H1 (cell line): Measurements from ENCODE around the gene CEACAM8.

Experiments
- GABPA ChIP-seq: IDR thresholded peaks from 2 replicates; pipeline ENCODE4 v1.6.1; 2011; ENCODE audit warnings: mild to moderate bottlenecking, low read length, moderate library complexity, borderline replicate concordance; ENCODE audit not compliant: insufficient read depth
- JUN ChIP-seq: IDR thresholded peaks from 2 replicates; pipeline ENCODE4 v1.6.1; 2011; ENCODE audit warnings: low read depth, mild to moderate bottlenecking, improper control_type of control experiment, low read length
- JUND ChIP-seq: IDR thresholded peaks from 2 replicates; pipeline ENCODE4 v1.6.1; 2011; ENCODE audit warnings: mild to moderate bottlenecking, improper control_type of control experiment, low read length
- POLR2AphosphoS5 ChIP-seq: IDR thresholded peaks from 2 replicates; pipeline ENCODE4 v1.6.1; 2011; ENCODE audit warnings: low read depth, low read length
- RFX5 ChIP-seq: IDR thresholded peaks from 2 replicates; pipeline ENCODE4 v1.6.1; 2011; ENCODE audit warnings: low read depth, low read length, improper control_type of control experiment, borderline replicate concordance
- SIX5 ChIP-seq: IDR thresholded peaks from 2 replicates; pipeline ENCODE4 v1.6.1; 2011; ENCODE audit warnings: mild to moderate bottlenecking, low read depth, low read length
- ZNF274 ChIP-seq: IDR thresholded peaks from 2 replicates; pipeline ENCODE4 v1.7.0; 2012; ENCODE audit warnings: low read length, borderline replicate concordance; ENCODE audit errors: extremely low read depth
- TF ChIP-seq, protein P1 (sequence below), 3 experiments: IDR thresholded peaks; 1 replicate in 2 of 3; 2 replicates in 1 of 3; pipeline versions ENCODE4 v1.5.1 to v1.6.1; 2011; ENCODE audit warnings: low read length in 3 of 3, mild to moderate bottlenecking in 3 of 3, inconsistent platforms in 2 of 3, low read depth in 1 of 3, moderate library complexity in 1 of 3; ENCODE audit not compliant: insufficient read depth in 1 of 3; ENCODE audit errors: control extremely low read depth in 1 of 3
- TF ChIP-seq, protein P2 (sequence below): IDR thresholded peaks from 2 replicates; pipeline ENCODE4 v1.6.1; 2011; ENCODE audit warnings: low read length, improper control_type of control experiment

DNA sequence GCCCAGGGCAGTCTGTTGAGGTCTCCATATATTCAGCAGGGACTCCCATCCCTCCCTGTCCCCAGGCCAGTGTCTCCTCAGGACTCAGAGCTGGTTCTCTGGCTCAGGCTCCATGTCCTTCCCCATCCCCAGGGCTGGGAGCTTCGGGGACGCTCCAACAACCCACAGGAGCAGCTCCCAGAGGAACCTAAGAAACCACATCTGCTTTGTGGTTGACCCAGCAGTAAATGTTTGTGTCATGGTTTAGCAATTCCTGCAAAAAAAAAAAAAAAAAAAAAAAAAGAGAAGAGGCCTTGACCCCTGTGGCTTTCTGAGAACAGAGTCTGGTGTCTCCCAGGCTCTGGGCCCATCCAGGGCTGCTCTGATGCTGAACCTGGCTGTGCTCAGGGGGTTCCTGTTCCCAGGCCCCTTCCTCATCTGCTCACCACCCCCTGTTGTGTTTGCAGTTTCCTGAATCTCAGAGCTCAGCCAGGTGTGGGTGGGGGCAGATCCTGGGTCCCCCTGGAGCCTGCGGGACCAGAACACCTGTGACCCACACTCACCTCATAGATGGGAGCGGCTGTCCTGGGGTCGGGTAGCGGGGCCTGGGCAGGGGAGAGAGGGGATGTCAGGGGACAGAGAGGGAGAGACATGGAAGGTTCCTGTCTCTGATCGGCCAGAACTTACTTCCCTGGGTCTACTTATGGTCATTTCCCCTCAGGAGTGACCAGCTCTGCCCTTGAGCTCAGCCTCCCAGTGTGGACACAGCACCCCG, 41.3 kb downstream of the CEACAM8 start:
- TF ChIP-seq GABPA (no peak), JUND (no peak), ZNF274 (no peak), RFX5 (no peak), POLR2AphosphoS5 (no peak), JUN (no peak), SIX5 (no peak)
- TF ChIP-seq, protein P1, sequence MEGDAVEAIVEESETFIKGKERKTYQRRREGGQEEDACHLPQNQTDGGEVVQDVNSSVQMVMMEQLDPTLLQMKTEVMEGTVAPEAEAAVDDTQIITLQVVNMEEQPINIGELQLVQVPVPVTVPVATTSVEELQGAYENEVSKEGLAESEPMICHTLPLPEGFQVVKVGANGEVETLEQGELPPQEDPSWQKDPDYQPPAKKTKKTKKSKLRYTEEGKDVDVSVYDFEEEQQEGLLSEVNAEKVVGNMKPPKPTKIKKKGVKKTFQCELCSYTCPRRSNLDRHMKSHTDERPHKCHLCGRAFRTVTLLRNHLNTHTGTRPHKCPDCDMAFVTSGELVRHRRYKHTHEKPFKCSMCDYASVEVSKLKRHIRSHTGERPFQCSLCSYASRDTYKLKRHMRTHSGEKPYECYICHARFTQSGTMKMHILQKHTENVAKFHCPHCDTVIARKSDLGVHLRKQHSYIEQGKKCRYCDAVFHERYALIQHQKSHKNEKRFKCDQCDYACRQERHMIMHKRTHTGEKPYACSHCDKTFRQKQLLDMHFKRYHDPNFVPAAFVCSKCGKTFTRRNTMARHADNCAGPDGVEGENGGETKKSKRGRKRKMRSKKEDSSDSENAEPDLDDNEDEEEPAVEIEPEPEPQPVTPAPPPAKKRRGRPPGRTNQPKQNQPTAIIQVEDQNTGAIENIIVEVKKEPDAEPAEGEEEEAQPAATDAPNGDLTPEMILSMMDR (IDR thresholded peaks at IDR 0.05; ENCODE audit: control extremely low read depth in 1 of 3, insufficient read depth in 1 of 3, low read depth in 1 of 3, low read length in 3 of 3) = no peak
- TF ChIP-seq, protein P2, sequence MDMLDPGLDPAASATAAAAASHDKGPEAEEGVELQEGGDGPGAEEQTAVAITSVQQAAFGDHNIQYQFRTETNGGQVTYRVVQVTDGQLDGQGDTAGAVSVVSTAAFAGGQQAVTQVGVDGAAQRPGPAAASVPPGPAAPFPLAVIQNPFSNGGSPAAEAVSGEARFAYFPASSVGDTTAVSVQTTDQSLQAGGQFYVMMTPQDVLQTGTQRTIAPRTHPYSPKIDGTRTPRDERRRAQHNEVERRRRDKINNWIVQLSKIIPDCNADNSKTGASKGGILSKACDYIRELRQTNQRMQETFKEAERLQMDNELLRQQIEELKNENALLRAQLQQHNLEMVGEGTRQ = no peak
